Aorta (tissue), 5 donors: ENCODE results near the gene ABCB10. TPM values are rescaled to one million over a fixed set of nuclear protein-coding genes. Genes with fewer than 3 reads are reported as not detected.
A peak's percentile ranks its signal among the peaks of the same experiment; 100 is the strongest.

ENCODE experiments used
- ATAC-seq: fragments of 200-7000 bp; cut with Tn5 transposase; one replicate; pipeline ENCODE4 v1.9.1; 2022; ENCODE audit warnings: moderate library complexity; ENCODE audit not compliant: low FRiP score
- DNase-seq, 2 donors: peaks; one replicate each; pipeline ENCODE4 v3.0.0-alpha.2; 2020
- H3K27ac ChIP-seq, 2 donors: one replicate each; pipeline ENCODE4 v1.5.1; 2013; ENCODE audit warnings: low read length in 2 of 2, mild to moderate bottlenecking in 2 of 2, moderate library complexity in 2 of 2, control low read depth in 1 of 2, inconsistent platforms in 1 of 2, low read depth in 1 of 2
- H3K27me3 ChIP-seq, 2 donors: one replicate each; pipeline ENCODE4 v1.6.1; 2013; ENCODE audit warnings: control low read depth in 1 of 2, low read length in 1 of 2, mild to moderate bottlenecking in 1 of 2, moderate library complexity in 1 of 2; ENCODE audit not compliant: insufficient read depth in 2 of 2, control insufficient read depth in 1 of 2
- H3K36me3 ChIP-seq, 2 donors: one replicate each; pipeline ENCODE4 v1.6.1; 2013; ENCODE audit warnings: control low read depth in 1 of 2, low read length in 1 of 2, mild to moderate bottlenecking in 1 of 2; ENCODE audit not compliant: insufficient read depth in 2 of 2, control insufficient read depth in 1 of 2
- H3K4me1 ChIP-seq, 2 donors: one replicate each; pipeline ENCODE4 v1.6.1; 2013; ENCODE audit warnings: low read length in 2 of 2, control low read depth in 1 of 2, mild to moderate bottlenecking in 1 of 2, moderate library complexity in 1 of 2; ENCODE audit not compliant: insufficient read depth in 2 of 2, control insufficient read depth in 1 of 2
- H3K4me3 ChIP-seq, 2 donors: one replicate each; pipeline ENCODE4 v1.5.1; 2013; ENCODE audit warnings: low read length in 2 of 2, control low read depth in 1 of 2, mild to moderate bottlenecking in 1 of 2
- H3K9me3 ChIP-seq: one replicate; pipeline ENCODE4 v1.6.1; 2013; ENCODE audit warnings: mild to moderate bottlenecking, low read length; ENCODE audit not compliant: control insufficient read depth
- WGBS, 2 donors: extraction: QIAGEN DNeasy Blood & Tissue Kit; methylation state at CpG; one replicate each; pipeline ENCODE4 v1.1.7; 2013; 5-methylcytosine and 5-hydroxymethylcytosine counted together
- intact Hi-C, 2 donors: fragments of 100-400 bp; cut with DNase I; formaldehyde crosslinking; loops; one replicate each; pipeline versions ENCODE4 v1.14.2 to v1.15.0; 2022
- long read RNA-seq, 2 donors: library from polyadenylated mRNA; unstranded; transcript quantifications; one replicate each; pipeline ENCODE4 v2.0.0, GENCODE V29; 2020 to 2021
- polyA plus RNA-seq, 2 donors: library from polyadenylated mRNA; stranded (reverse); fragments of 200-250 nt; gene quantifications; one replicate each; pipeline ENCODE4 v1.2.3, GENCODE V29; 2013
- total RNA-seq, 2 donors: library from RNA; stranded (reverse); fragmentation: NEBNext Ultra II Directional; extraction: Animal tissue kit (Norgen Biotek cat#: 25700); gene quantifications; one replicate each; pipeline ENCODE4 v1.2.1, GENCODE V29; 2021
- donor health status: healthy with polysubstance abuse.
- donor health status: Bipolar disorder and iron deficiency.
- donor health status: DM: no; HTN: no; CAD: no.
- donor health status: DM: no; HTN: no; CAD: no.
- donor health status: DM: yes; HTN: yes; CAD: no.

The ABCB10 gene
- total RNA-seq (10 to 100 TPM; 19.9 to 24.2 TPM), polyA plus RNA-seq (10 to 100 TPM in 1 of 2 donors, 1 to 10 TPM in 1; 6.8 to 12.7 TPM)
- long read RNA-seq, donor 1, partial matches to known transcripts = 4 of 6 reads
- long read RNA-seq, donor 1, other reads (novel, unspliced or antisense) = 1 of 6 reads
- long read RNA-seq, donor 2, transcript ABCB10-201 (13 exons, 3,857 nt) = major isoform, 12 of 20 reads
- long read RNA-seq, donor 2, partial matches to known transcripts = 4 of 20 reads
- long read RNA-seq, donor 2, other reads (novel, unspliced or antisense) = 4 of 20 reads

DNA sequence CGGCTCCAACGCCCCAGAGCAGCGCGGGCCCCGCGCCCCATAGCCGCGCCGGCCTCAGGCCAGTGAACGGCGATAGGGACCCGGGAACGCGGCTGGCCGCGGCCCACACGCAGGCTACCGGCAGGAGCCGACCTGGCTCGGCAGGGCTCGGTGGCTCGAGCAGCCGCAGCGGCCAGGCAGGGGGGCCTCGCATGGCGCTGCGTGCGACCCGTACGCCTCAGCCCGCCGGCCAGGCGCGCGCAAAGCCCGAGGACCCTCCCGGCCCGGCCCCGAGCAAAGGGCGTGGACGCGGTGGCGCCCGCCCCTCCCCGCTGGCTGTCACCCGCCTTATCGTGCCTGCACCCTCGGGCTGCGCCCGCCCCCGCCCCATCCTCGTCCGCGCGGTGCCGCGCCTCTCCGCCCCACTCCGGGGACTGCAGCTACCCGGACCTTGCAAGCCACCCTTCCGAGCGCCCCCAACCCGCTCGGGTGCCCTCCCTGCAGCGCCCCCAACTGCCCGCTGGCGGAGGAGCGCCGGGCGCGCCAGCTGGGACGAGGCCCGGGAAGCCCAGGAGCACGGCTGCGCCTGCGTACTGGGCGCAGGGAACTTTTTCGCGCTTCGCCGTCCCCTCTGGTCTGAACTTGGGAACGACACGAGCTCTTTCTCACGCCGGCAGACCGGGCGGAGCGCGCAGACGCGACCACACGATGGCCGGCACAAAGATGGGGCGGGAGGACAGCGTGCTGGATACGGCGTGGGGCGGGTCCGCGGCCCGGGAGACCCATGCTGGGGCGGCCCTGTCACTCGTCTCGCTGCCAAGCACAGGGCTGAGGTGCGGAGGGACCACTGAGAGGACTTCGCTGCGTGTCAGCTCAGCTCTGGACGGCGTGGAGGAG, at the start of gene ABCB10:
Gene ABCB10, minus strand, starts transcription at position 248 of the 876 bp plus-strand sequence. Its CDS starts 55 bp downstream, at position 193.
- 0% methylated on average over 79 to 109 of the region's 109 CpGs for WGBS, 2 donors

DNA sequence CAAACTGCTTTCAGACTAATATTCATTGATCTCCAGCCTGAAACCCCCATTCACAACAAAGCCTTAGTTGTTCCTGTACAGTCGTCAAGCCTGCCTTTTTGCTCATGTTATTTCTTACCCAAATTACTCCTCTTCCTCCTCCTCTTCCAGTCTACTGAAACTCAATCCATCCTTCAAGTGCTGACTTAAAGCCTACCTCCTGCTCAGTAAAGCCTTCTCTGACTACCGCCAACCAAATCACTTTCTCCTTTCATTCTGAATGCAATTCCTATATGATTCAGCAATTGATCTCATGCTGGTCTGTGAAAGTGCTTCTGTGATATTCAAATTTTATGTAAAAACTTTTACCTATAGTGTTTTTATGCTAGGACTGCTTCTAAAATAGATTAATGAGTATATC, 48.9 kb upstream of the ABCB10 start:
- ATAC-seq = no peak

More for the DNA sequence above, at the start of gene ABCB10:
- Histone ChIP-seq H3K4me3 (peak within 1 kb of the TSS; percentile 96 to 98), H3K4me1 (peaks cover 0 to 6% of the 10 kb centered on the region in 2 donors), H3K27me3 (no peaks in the 10 kb centered on the region), H3K36me3 (no peaks in the 10 kb centered on the region), H3K27ac (peak within 1 kb of the TSS; percentile 79 to 89), H3K9me3 (no peaks in the 10 kb centered on the region)
- peak; percentile 98 to 99 for DNase-seq
- peak; percentile 97 for ATAC-seq
- intact Hi-C loops = loop anchor here (2.0 kb wide), 2 partner anchors 38 to 66 kb away; no protein-coding TSS in a partner anchor

DNA sequence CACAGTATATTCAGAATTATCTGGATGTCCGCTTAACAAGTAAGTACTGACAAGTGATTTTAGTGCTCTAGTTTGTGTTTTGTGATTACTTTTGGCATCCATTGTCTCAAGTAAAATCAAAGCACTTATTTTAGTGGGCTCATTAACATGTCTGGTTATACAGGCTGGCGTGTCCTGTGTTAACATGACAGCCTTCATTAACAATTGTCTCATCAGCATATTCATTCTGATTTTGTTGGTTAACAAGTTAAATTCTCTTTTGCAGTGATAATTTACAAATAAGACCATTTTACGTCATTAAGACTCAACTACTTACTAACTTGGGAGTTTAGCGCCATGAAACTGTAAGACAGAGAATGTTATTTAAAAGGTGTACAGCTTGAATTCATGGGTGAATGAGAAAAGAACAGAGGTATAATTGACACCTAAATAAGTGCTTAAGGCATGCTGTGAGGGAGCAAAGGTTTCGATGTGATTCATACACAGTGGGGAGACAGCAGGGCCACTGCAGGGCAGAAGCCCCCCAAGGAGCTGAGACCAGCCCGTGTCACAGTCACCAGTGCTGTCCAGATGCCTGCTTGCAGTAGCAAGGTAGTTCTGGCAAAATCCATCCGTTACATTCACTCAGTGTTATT, 45.0 kb upstream of the ABCB10 start:
- 88 to 89% methylated on average over 7 of the region's 7 CpGs for WGBS, 2 donors

More for the DNA sequence above, 48.9 kb upstream of the ABCB10 start:
- H3K4me1 ChIP-seq = no peaks in the 10 kb centered on the region
- H3K9me3 ChIP-seq = no peaks in the 10 kb centered on the region
- no peak overlapping the region for H3K4me3 ChIP-seq
- no peaks in the 10 kb centered on the region for H3K27me3 ChIP-seq
- 92 to 96% methylated on average over 2 of the region's 2 CpGs for WGBS, 2 donors
- H3K27ac ChIP-seq = no peak overlapping the region
- DNase-seq = no peak
- peaks cover 10 to 18% of the 10 kb centered on the region in 2 donors for H3K36me3 ChIP-seq
- intact Hi-C loops = no loop called here

DNA sequence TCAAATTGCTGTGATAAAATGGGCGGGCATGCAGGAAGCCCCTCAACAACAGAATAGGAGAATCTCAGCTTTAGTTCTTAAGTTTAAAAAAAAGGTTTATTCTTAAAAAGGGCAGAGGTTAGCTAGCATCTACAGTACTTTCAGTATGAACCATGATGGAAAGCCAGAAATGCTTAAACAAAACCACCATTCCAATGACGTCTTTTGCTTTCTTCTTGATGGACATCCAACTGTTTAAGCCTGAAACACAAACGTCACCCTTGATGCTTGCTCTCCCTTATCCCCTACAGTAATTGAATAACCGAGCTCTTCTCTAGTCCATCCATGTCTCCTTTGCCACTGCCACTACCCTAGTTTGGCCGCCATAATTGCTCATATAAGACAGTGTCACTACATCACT, 41.7 kb upstream of the ABCB10 start:
- H3K36me3 ChIP-seq = peaks cover 5 to 10% of the 10 kb centered on the region in 2 donors
- ATAC-seq = no peak
- 57 to 65% methylated on average over 5 of the region's 5 CpGs for WGBS, 2 donors
- peaks cover 8 to 16% of the 10 kb centered on the region in 2 donors for H3K4me1 ChIP-seq
- no peak overlapping the region for H3K4me3 ChIP-seq
- no peaks in the 10 kb centered on the region for H3K27me3 ChIP-seq
- H3K27ac ChIP-seq = peak overlapping the region; percentile 64 to 80
- DNase-seq = no peak
- no peaks in the 10 kb centered on the region for H3K9me3 ChIP-seq
- intact Hi-C loops = no loop called here

More for the DNA sequence above, 45.0 kb upstream of the ABCB10 start:
- Histone ChIP-seq H3K9me3 (no peaks in the 10 kb centered on the region), H3K4me3 (no peak overlapping the region), H3K36me3 (peaks cover 8 to 11% of the 10 kb centered on the region in 2 donors), H3K27me3 (no peaks in the 10 kb centered on the region), H3K27ac (no peak overlapping the region), H3K4me1 (peaks cover 4 to 10% of the 10 kb centered on the region in 2 donors)
- DNase-seq = no peak
- no peak for ATAC-seq
- intact Hi-C loops = no loop called here

DNA sequence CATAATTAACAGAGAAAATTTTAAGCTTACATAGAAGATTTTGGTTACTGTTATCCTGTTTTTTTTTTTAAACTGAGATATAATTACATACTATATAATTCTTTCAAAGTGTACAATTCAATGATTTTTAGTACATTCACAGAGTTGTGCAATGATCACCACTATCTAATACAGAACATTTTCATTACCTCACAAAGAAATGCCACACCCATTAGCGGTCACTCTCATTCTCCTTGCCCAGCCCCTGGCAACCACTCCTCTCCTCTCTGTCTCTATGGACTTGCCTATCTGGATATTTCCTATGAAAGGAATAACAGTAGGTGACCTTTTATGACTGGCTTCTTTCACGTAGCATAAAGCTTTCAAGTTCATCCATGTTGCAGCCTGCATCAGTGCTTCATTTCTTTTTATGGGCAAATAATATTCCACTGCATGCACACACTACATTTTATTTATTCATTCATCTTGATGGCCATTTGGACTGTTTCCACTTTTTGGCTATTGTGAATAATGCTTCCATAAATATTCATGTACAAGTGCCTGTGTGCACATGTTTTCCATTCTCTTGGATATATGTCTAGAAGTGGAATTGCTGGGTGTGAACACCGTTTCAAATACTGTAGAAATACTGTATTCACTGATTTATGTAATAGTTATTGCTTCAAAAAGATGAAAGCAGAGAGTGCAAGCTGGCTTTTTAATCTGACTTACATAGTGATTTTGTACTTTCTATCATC, 40.9 kb upstream of the ABCB10 start:
- Histone ChIP-seq H3K36me3 (peaks cover 5 to 15% of the 10 kb centered on the region in 2 donors), H3K27me3 (no peaks in the 10 kb centered on the region), H3K27ac (peak overlapping the region; percentile 80 to 81), H3K4me1 (peaks cover 8 to 16% of the 10 kb centered on the region in 2 donors), H3K4me3 (no peak overlapping the region), H3K9me3 (no peaks in the 10 kb centered on the region)
- ATAC-seq = no peak
- intact Hi-C loops = loop anchor here (2.0 kb wide), 1 partner anchor 25 kb away; no protein-coding TSS in a partner anchor
- WGBS, 2 donors = 67 to 71% methylated on average over 3 of the region's 3 CpGs
- no peak for DNase-seq

DNA sequence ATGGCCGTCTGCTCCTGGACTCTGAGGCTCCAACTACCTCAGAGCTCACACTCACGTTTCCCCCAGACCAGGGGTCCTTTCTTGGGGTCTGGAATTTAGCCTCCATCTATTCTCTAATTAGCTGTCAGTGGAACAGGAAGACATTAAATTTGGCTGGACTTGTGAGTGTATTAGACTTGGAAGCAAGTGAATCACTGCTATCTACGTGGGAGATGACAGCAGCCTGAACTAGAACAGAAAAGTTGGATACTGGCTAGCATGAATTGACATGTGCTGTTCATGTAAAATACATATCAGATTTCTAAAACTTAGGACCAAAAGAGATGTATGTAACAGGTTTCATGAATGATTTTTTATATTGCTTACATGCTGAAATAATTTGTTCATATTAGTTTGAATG, 39.4 kb upstream of the ABCB10 start:
- H3K36me3 ChIP-seq = peaks cover 6 to 15% of the 10 kb centered on the region in 2 donors
- DNase-seq (no peak), ATAC-seq (no peak)
- no peaks in the 10 kb centered on the region for H3K27me3 ChIP-seq
- H3K27ac ChIP-seq = peak overlapping the region; percentile 88 to 98
- peaks cover 8 to 16% of the 10 kb centered on the region in 2 donors for H3K4me1 ChIP-seq
- H3K9me3 ChIP-seq = no peaks in the 10 kb centered on the region
- 5 to 9% methylated on average over 3 of the region's 3 CpGs for WGBS, 2 donors
- no peak overlapping the region for H3K4me3 ChIP-seq
- intact Hi-C loops = loop anchor here (2.0 kb wide), 2 partner anchors 27 to 39 kb away; partner anchors contain the start of gene ABCB10 (in 2 of the 2)

DNA sequence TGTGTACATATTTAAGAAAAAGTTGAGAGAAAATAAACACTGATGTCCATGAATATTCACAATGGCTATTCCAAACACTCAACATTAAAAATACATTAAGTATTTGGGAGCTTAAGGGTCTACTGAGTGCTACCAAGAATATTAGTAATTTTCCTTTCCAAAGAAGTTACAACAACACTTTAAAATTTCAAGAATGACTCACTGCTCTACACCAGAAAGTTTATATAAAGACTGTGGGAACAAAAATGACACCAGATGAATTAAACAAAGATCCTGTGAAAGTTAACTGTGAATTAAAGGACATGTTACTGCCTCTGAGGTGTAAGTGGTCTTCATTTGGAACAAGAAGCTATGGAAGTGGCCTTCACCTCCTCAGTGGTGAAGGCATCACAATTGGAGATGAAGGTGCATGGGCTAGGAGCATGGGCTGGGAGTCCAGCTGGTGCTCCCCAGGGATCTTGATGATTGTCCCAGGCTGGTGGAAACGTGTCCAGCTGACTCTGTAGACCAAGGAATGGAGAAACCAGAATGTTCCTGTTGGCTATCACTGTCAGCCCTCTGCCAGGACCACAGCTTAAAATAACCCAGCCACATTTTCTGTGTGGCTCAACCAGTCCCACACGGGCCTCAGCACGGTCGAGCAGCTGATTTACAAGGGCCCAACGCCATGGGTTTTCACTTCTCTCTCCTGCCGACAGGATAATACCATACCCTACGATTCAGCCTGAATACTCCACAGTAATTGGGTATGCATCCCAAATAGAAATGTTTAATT, 38.6 kb upstream of the ABCB10 start:
- no peaks in the 10 kb centered on the region for H3K27me3 ChIP-seq
- intact Hi-C loops = loop anchor here (2.0 kb wide), 1 partner anchor 38 kb away; the partner anchor contains the start of gene ABCB10 (in 2 of the 2)
- no peaks in the 10 kb centered on the region for H3K9me3 ChIP-seq
- H3K4me3 ChIP-seq = no peak overlapping the region
- DNase-seq (peak; percentile 85 to 87), ATAC-seq (peak; percentile 91)
- 2 to 3% methylated on average over 7 of the region's 7 CpGs for WGBS, 2 donors
- peaks cover 8 to 16% of the 10 kb centered on the region in 2 donors for H3K4me1 ChIP-seq
- H3K36me3 ChIP-seq = peaks cover 8 to 11% of the 10 kb centered on the region in 2 donors
- peak overlapping the region; percentile 73 to 98 for H3K27ac ChIP-seq
